Pancreas (tissue), 10 donors: ENCODE results near the gene GPR87. TPM values are rescaled to one million over a fixed set of nuclear protein-coding genes. Genes with fewer than 3 reads are reported as not detected.

ENCODE experiments used
- ATAC-seq, 4 donors: fragments of 200-7000 bp; cut with Tn5 transposase; one replicate each; pipeline versions ENCODE4 v1.8.0 to v1.9.1; 2020; ENCODE audit warnings: mild to moderate bottlenecking in 4 of 4, moderate library complexity in 4 of 4
- DNase-seq, 6 donors: peaks; one replicate each; pipeline ENCODE4 v3.0.0-alpha.2; 2020
- FAIRE-seq: peaks from 2 replicates; lab custom pipeline; 2012; peaks lifted over from hg19 to GRCh38; lab: Jason Lieb, UNC
- H3K27ac ChIP-seq, 4 donors: fragments of 200-600 bp; sonication (generic); 1 replicate in 3 of 4; 2 replicates in 1 of 4; pipeline versions ENCODE4 v1.5.0 to v1.8.0; 2020
- H3K27me3 ChIP-seq, 4 donors: fragments of 200-600 bp; one replicate each; pipeline ENCODE4 v1.8.0; 2021
- H3K36me3 ChIP-seq, 3 donors: fragments of 200-600 bp; sonication (generic) in 1 of 3; one replicate each; pipeline versions ENCODE4 v1.5.0 to v1.8.0; 2020 to 2021
- H3K4me1 ChIP-seq, 3 donors: fragments of 200-600 bp; one replicate each; pipeline ENCODE4 v1.8.0; 2021
- H3K4me3 ChIP-seq, 4 donors: fragments of 200-600 bp; sonication (generic) in 2 of 4; one replicate each; pipeline versions ENCODE4 v1.5.0 to v1.8.0; 2020 to 2021
- H3K9me3 ChIP-seq, 4 donors: fragments of 200-600 bp; one replicate each; pipeline ENCODE4 v1.8.0; 2021
- CTCF ChIP-seq, 4 donors: fragments of 200-600 bp; sonication (generic) in 3 of 4; IDR thresholded peaks; one replicate each; pipeline versions ENCODE4 v1.5.0 to v1.8.0; 2021; ENCODE audit warnings: antibody characterized with exemption in 4 of 4
- WGBS, 2 donors: extraction: QIAGEN DNeasy Blood & Tissue Kit; methylation state at CpG; one replicate each; pipeline ENCODE4 v1.1.7; 2013; 5-methylcytosine and 5-hydroxymethylcytosine counted together
- intact Hi-C, 3 donors: fragments of 100-400 bp; cut with DNase I; formaldehyde crosslinking; loops; one replicate each; pipeline versions ENCODE4 v1.11.1 to v1.14.2; 2022
- polyA plus RNA-seq, 2 donors: library from polyadenylated mRNA; stranded (reverse); fragments of 200-250 nt; gene quantifications; one replicate each; pipeline ENCODE4 v1.2.3, GENCODE V29; 2013
- total RNA-seq, 6 donors: library from RNA; stranded (reverse); fragmentation: NEBNext Ultra II Directional in 4 of 6; extraction: Animal tissue kit (Norgen Biotek cat#: 25700) in 4 of 6; gene quantifications; one replicate each; pipeline versions ENCODE4 v1.2.1 to v1.2.4, GENCODE V29; 2021 to 2023
- donor health status: healthy with polysubstance abuse.
- donor health status: DM: no; HTN: no; CAD: no; lungs with moderate emphysema.
- donor health status: DM: no; HTN: no; CAD: no.
- donor health status: control.
- donor health status: control.
- donor health status: Bipolar disorder and iron deficiency.
- donor health status: DM: yes; HTN: yes; CAD: no.
- donor health status: DM: no; HTN: no; CAD: no.
- donor health status: DM: no; HTN: no; CAD: no.
- donor health status: DM: yes; HTN: yes; CAD: no.

GPR87 gene
- total and polyA plus RNA-seq, 8 donors = not detected

- no peak for DNase-seq
- no peak for TF ChIP-seq CTCF (IDR thresholded peaks at IDR 0.05)
- no peak for FAIRE-seq
These were observed 9.5 kb downstream of the GPR87 start for GRCh38 chr3:151307131-151307530.

GRCh38 chr3:151306168-151306810 lies 10.3 kb downstream of the GPR87 start:
- no peak for ATAC-seq
- DNase-seq = no peak
- intact Hi-C loops = no loop called here
- FAIRE-seq = no peak
- Histone ChIP-seq H3K36me3 (no peaks in the 10 kb centered on the region), H3K9me3 (no peaks in the 10 kb centered on the region), H3K27ac (no peak overlapping the region), H3K4me3 (no peak overlapping the region), H3K4me1 (no peaks in the 10 kb centered on the region), H3K27me3 (no peaks in the 10 kb centered on the region)
- 87 to 93% methylated on average over 6 of the region's 6 CpGs for WGBS, 2 donors
- TF ChIP-seq CTCF (IDR thresholded peaks at IDR 0.05) = no peak

More at GRCh38 chr3:151307131-151307530, 9.5 kb downstream of the GPR87 start:
- no peaks in the 10 kb centered on the region for H3K27me3 ChIP-seq
- intact Hi-C loops = no loop called here
- no peaks in the 10 kb centered on the region for H3K4me1 ChIP-seq
- no peaks in the 10 kb centered on the region for H3K9me3 ChIP-seq
- no peak overlapping the region for H3K4me3 ChIP-seq
- no peaks in the 10 kb centered on the region for H3K36me3 ChIP-seq
- ATAC-seq = no peak
- no peak overlapping the region for H3K27ac ChIP-seq

GRCh38 chr3:151305775-151306151 lies 10.9 kb downstream of the GPR87 start:
- H3K27ac ChIP-seq = peak overlapping the region in 1 of 4 donors; percentile 52
- no peak for FAIRE-seq
- no peaks in the 10 kb centered on the region for H3K27me3 ChIP-seq
- no peak overlapping the region for H3K4me3 ChIP-seq
- intact Hi-C loops = no loop called here
- H3K36me3 ChIP-seq = no peaks in the 10 kb centered on the region
- H3K9me3 ChIP-seq = no peaks in the 10 kb centered on the region
- no peak for ATAC-seq
- 78 to 91% methylated on average over 4 of the region's 4 CpGs for WGBS, 2 donors
- DNase-seq = no peak
- no peak for TF ChIP-seq CTCF (IDR thresholded peaks at IDR 0.05)
- no peaks in the 10 kb centered on the region for H3K4me1 ChIP-seq

GRCh38 chr3:151305060-151305774 lies 11.4 kb downstream of the GPR87 start:
- WGBS, 2 donors = 67% methylated on average over 7 of the region's 7 CpGs

More at GRCh38 chr3:151305060-151305774, 11.4 kb downstream of the GPR87 start:
- ATAC-seq = peak in 3 of 4 donors; percentile 83 to 95 (median 87)
- Histone ChIP-seq H3K4me3 (no peak overlapping the region), H3K9me3 (no peaks in the 10 kb centered on the region), H3K27ac (peak overlapping the region in 2 of 4 donors; percentile 42 to 52), H3K4me1 (no peaks in the 10 kb centered on the region), H3K27me3 (no peaks in the 10 kb centered on the region), H3K36me3 (no peaks in the 10 kb centered on the region)
- intact Hi-C loops = no loop called here
- peak in 3 of 6 donors; percentile 3 to 47 (median 22) for DNase-seq
- TF ChIP-seq CTCF (IDR thresholded peaks at IDR 0.05) = no peak
- no peak for FAIRE-seq
